Hepatocyte (in vitro differentiated cells): ENCODE measurements around the gene PHACTR3.
A peak's percentile ranks its signal among the peaks of the same experiment; 100 is the strongest.

Experiments
- EZH2 ChIP-seq: fragments of 200-600 bp; sonication (generic); IDR thresholded peaks from 2 replicates; pipeline ENCODE4 v1.6.1; 2016; ENCODE audit warnings: antibody characterized with exemption, mild to moderate bottlenecking, borderline replicate concordance
- EZH2phosphoT487 ChIP-seq: fragments of 200-600 bp; sonication (generic); IDR thresholded peaks from one replicate; pipeline ENCODE4 v1.6.1; 2018; ENCODE audit warnings: antibody characterized with exemption, mild to moderate bottlenecking, low read depth, moderate library complexity; ENCODE audit not compliant: unreplicated experiment, severe bottlenecking
- TF ChIP-seq, protein P1 (sequence below): fragments of 200-600 bp; sonication (generic); IDR thresholded peaks from 2 replicates; pipeline ENCODE4 v1.5.1; 2016; ENCODE audit warnings: antibody characterized with exemption, mild to moderate bottlenecking; ENCODE audit not compliant: poor library complexity

DNA sequence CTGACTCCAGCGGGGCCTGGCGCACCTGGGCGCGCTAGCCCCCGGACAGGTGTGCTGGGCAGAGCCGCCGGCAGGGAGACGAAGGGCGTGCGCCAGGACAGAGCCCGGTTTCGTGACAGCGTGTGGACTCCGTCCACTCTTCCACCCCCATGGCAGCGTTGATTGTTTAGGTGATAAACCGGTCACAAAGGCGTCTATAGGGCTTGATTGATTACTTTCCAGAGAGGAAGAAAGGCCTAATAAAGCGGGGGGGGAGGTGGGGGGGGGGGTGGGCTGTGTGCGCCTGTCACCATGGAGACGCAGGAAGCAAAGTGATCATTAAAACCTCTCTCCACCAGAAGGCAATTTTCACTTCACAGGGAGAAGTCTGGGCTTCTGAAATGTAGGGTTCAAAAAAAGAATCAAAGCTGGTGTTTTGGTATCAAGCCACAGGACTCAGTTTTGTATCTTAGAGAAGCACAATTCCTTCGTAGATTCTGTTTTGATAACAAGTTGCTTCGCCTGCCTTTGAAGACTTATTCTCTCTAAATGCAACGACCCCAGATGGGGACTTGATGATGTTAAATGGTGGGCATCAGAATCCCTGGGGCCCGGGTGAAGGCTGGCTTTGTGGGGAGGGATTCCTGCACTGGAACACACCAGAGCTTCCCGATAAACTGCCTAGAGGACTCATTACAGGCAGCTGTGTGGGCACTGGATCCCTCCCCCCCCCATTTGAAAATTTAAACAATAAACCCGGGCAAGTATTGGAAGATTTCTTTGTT lies 1.4 kb downstream of the PHACTR3 start:
- TF ChIP-seq, protein P1, sequence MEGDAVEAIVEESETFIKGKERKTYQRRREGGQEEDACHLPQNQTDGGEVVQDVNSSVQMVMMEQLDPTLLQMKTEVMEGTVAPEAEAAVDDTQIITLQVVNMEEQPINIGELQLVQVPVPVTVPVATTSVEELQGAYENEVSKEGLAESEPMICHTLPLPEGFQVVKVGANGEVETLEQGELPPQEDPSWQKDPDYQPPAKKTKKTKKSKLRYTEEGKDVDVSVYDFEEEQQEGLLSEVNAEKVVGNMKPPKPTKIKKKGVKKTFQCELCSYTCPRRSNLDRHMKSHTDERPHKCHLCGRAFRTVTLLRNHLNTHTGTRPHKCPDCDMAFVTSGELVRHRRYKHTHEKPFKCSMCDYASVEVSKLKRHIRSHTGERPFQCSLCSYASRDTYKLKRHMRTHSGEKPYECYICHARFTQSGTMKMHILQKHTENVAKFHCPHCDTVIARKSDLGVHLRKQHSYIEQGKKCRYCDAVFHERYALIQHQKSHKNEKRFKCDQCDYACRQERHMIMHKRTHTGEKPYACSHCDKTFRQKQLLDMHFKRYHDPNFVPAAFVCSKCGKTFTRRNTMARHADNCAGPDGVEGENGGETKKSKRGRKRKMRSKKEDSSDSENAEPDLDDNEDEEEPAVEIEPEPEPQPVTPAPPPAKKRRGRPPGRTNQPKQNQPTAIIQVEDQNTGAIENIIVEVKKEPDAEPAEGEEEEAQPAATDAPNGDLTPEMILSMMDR, result no peak
- peak; percentile 78 for TF ChIP-seq EZH2
- no peak for TF ChIP-seq EZH2phosphoT487
